HEK293 (cell line): ENCODE results near the gene METRNL.

Experiments
- CTCF ChIA-PET: fragments of 350-600 bp; formaldehyde crosslinking; extraction: SDS; loops from one replicate; lab custom pipeline; 2021; ENCODE audit warnings: antibody characterized with exemption; lab: Yijun Ruan, JAX
- POLR2A ChIA-PET: fragments of 300-600 bp; formaldehyde crosslinking; extraction: SDS; loops from one replicate; lab custom pipeline; 2020; ENCODE audit warnings: antibody characterized with exemption, inconsistent platforms; lab: Yijun Ruan, JAX
- H3K27ac ChIP-seq: fragments of 200-500 bp; sonication (Bioruptor generic); 2 replicates; pipeline ENCODE4 v1.5.1; 2014; ENCODE audit warnings: low read depth, low read length, control low read depth, inconsistent platforms; ENCODE audit errors: extremely low read depth
- H3K36me3 ChIP-seq, 2 experiments: fragments of 200-500 bp in 1 of 2; sonication (Bioruptor generic) in 1 of 2; 1 replicate in 1 of 2; 2 replicates in 1 of 2; pipeline ENCODE4 v1.5.1; 2014 to 2017; ENCODE audit warnings: inconsistent platforms in 2 of 2, low read length in 2 of 2; ENCODE audit not compliant: control insufficient read depth in 2 of 2, insufficient read depth in 1 of 2
- H3K4me1 ChIP-seq: fragments of 200-500 bp; sonication (Bioruptor generic); 2 replicates; pipeline ENCODE4 v1.5.1; 2014; ENCODE audit warnings: mild to moderate bottlenecking, low read length, inconsistent platforms; ENCODE audit not compliant: control insufficient read depth, insufficient read depth
- H3K4me3 ChIP-seq: 2 replicates; pipeline ENCODE4 v1.5.1; 2011; ENCODE audit warnings: low read depth, mild to moderate bottlenecking, control low read depth, low read length, moderate library complexity
- H3K9me3 ChIP-seq: fragments of 200-500 bp; sonication (Bioruptor generic); 2 replicates; pipeline ENCODE4 v1.5.1; 2014; ENCODE audit warnings: low read depth, low read length, inconsistent platforms; ENCODE audit not compliant: control insufficient read depth, insufficient read depth
- BCL6B ChIP-seq: fragments of 450-650 bp; formaldehyde crosslinking; IDR thresholded peaks from 2 replicates; pipeline ENCODE4 v1.5.1; 2017; ENCODE audit warnings: missing biosample characterization, missing genetic modification characterization
- GFI1B ChIP-seq: fragments of 450-650 bp; formaldehyde crosslinking; IDR thresholded peaks from 2 replicates; pipeline ENCODE4 v1.5.1; 2016; ENCODE audit warnings: missing biosample characterization, missing genetic modification characterization
- GLIS1 ChIP-seq: fragments of 450-650 bp; formaldehyde crosslinking; IDR thresholded peaks from 2 replicates; pipeline ENCODE4 v1.5.1; 2016; ENCODE audit warnings: missing biosample characterization, missing genetic modification characterization
- HOXA7 ChIP-seq: sonication (generic); formaldehyde crosslinking; IDR thresholded peaks from 2 replicates; pipeline ENCODE4 v1.8.1; 2022; ENCODE audit warnings: missing genetic modification reagents, borderline replicate concordance
- INSM2 ChIP-seq: fragments of 450-650 bp; formaldehyde crosslinking; IDR thresholded peaks from 2 replicates; pipeline ENCODE4 v1.5.1; 2016; ENCODE audit warnings: missing biosample characterization, missing genetic modification characterization
- KLF1 ChIP-seq: fragments of 450-650 bp; formaldehyde crosslinking; IDR thresholded peaks from 2 replicates; pipeline ENCODE4 v1.5.1; 2016; ENCODE audit warnings: missing biosample characterization, missing genetic modification characterization
- OVOL3 ChIP-seq: fragments of 450-650 bp; formaldehyde crosslinking; IDR thresholded peaks from 2 replicates; pipeline ENCODE4 v1.5.1; 2016; ENCODE audit warnings: missing biosample characterization, missing genetic modification characterization
- PRDM10 ChIP-seq: fragments of 450-650 bp; formaldehyde crosslinking; IDR thresholded peaks from 2 replicates; pipeline ENCODE4 v1.5.1; 2016; ENCODE audit warnings: missing biosample characterization, missing genetic modification characterization
- REPIN1 ChIP-seq: fragments of 450-650 bp; formaldehyde crosslinking; IDR thresholded peaks from 2 replicates; pipeline ENCODE4 v1.5.1; 2017; ENCODE audit warnings: missing biosample characterization, missing genetic modification characterization, low read depth
- SALL2 ChIP-seq: fragments of 450-650 bp; formaldehyde crosslinking; IDR thresholded peaks from 2 replicates; pipeline ENCODE4 v1.5.0; 2017; ENCODE audit warnings: missing biosample characterization, mild to moderate bottlenecking, missing genetic modification characterization, borderline replicate concordance
- ZIC2 ChIP-seq: fragments of 450-650 bp; formaldehyde crosslinking; IDR thresholded peaks from 2 replicates; pipeline ENCODE4 v1.5.1; 2016; ENCODE audit warnings: missing biosample characterization, missing genetic modification characterization
- ZNF10 ChIP-seq: fragments of 450-650 bp; formaldehyde crosslinking; IDR thresholded peaks from 2 replicates; pipeline ENCODE4 v1.5.1; 2017; ENCODE audit warnings: missing biosample characterization, missing genetic modification characterization
- ZNF133 ChIP-seq: fragments of 450-650 bp; formaldehyde crosslinking; IDR thresholded peaks from 2 replicates; pipeline ENCODE4 v1.5.1; 2016; ENCODE audit warnings: missing biosample characterization, missing genetic modification characterization
- ZNF138 ChIP-seq: fragments of 450-650 bp; formaldehyde crosslinking; IDR thresholded peaks from 2 replicates; pipeline ENCODE4 v1.5.1; 2016; ENCODE audit warnings: missing biosample characterization, missing genetic modification characterization, borderline replicate concordance
- ZNF302 ChIP-seq: fragments of 450-650 bp; formaldehyde crosslinking; IDR thresholded peaks from 2 replicates; pipeline ENCODE4 v1.5.1; 2016; ENCODE audit warnings: missing biosample characterization, missing genetic modification characterization, low read depth
- ZNF398 ChIP-seq: fragments of 450-650 bp; formaldehyde crosslinking; IDR thresholded peaks from 2 replicates; pipeline ENCODE4 v1.5.1; 2017; ENCODE audit warnings: missing biosample characterization, missing genetic modification characterization
- ZNF513 ChIP-seq: fragments of 450-650 bp; IDR thresholded peaks from 2 replicates; pipeline ENCODE4 v1.5.1; 2018; ENCODE audit warnings: missing biosample characterization, missing genetic modification characterization
- ZNF529 ChIP-seq: fragments of 450-650 bp; formaldehyde crosslinking; IDR thresholded peaks from 2 replicates; pipeline ENCODE4 v1.5.1; 2017; ENCODE audit warnings: missing genetic modification characterization, missing biosample characterization; ENCODE audit not compliant: insufficient replicate concordance
- ZNF600 ChIP-seq: fragments of 450-650 bp; formaldehyde crosslinking; IDR thresholded peaks from 2 replicates; pipeline ENCODE4 v1.5.1; 2016; ENCODE audit warnings: missing biosample characterization, missing genetic modification characterization
- ZNF670 ChIP-seq: fragments of 450-650 bp; formaldehyde crosslinking; IDR thresholded peaks from 2 replicates; pipeline ENCODE4 v1.5.1; 2016; ENCODE audit warnings: missing biosample characterization, missing genetic modification characterization, low read depth
- ZNF692 ChIP-seq: fragments of 450-650 bp; formaldehyde crosslinking; IDR thresholded peaks from 2 replicates; pipeline ENCODE4 v1.5.1; 2016; ENCODE audit warnings: missing biosample characterization, missing genetic modification characterization
- ZNF704 ChIP-seq: fragments of 450-650 bp; formaldehyde crosslinking; IDR thresholded peaks from 2 replicates; pipeline ENCODE4 v1.5.1; 2016; ENCODE audit warnings: missing biosample characterization, missing genetic modification characterization
- ZSCAN4 ChIP-seq: fragments of 450-650 bp; formaldehyde crosslinking; IDR thresholded peaks from 2 replicates; pipeline ENCODE4 v1.5.1; 2017; ENCODE audit warnings: missing biosample characterization, missing genetic modification characterization

Gene METRNL

GRCh38 chr17:83073389-83074063 is 5.9 kb upstream of the METRNL start:
- Histone ChIP-seq H3K4me3 (no peak overlapping the region), H3K4me1 (no peaks in the 10 kb centered on the region), H3K9me3 (no peaks in the 10 kb centered on the region), H3K27ac (no peak overlapping the region), H3K36me3 (no peaks in the 10 kb centered on the region)
- CTCF ChIA-PET = interaction anchor here (0.8 to 1.4 kb wide), 3 partner anchors 9 to 156 kb away, joined by 3 to 4 read pairs (median 3); no protein-coding TSS in a partner anchor
- POLR2A ChIA-PET = no interaction called here
- no peak for TF ChIP-seq ZSCAN4 (tag by site-specific recombination)
- no peak for TF ChIP-seq REPIN1
- no peak for TF ChIP-seq ZNF513 (tag by site-specific recombination)
- TF ChIP-seq ZNF138 (tag by site-specific recombination) = no peak
- TF ChIP-seq ZNF600 = peak; percentile 12; the same call in 1 of the 2 replicates
- TF ChIP-seq ZNF133 = no peak
- TF ChIP-seq ZNF670 (tag by site-specific recombination) = no peak
- 0 out of 2 replicates have a peak, but pooled peaks have one; percentile 16 for TF ChIP-seq ZNF398 (tag by site-specific recombination)
- TF ChIP-seq ZIC2 (tag by site-specific recombination) = peak; percentile 25; the same call in 1 of the 2 replicates
- no peak for TF ChIP-seq ZNF302
- TF ChIP-seq GFI1B (tag by site-specific recombination) = no peak
- no peak for TF ChIP-seq BCL6B (tag by site-specific recombination)
- TF ChIP-seq OVOL3 = no peak
- TF ChIP-seq ZNF10 = no peak
- TF ChIP-seq INSM2 (tag by site-specific recombination) = no peak
- TF ChIP-seq GLIS1 (tag by site-specific recombination) = peak; percentile 92
- TF ChIP-seq ZNF704 (tag by site-specific recombination) = no peak
- no peak for TF ChIP-seq ZNF529
- TF ChIP-seq SALL2 (tag by site-specific recombination) = no peak
- TF ChIP-seq HOXA7 (CRISPR knock-in tag) = no peak
- TF ChIP-seq PRDM10 (tag by site-specific recombination) = no peak
- peak; percentile 58; the same call in 1 of the 2 replicates for TF ChIP-seq ZNF692
- peak; percentile 98 for TF ChIP-seq KLF1 (tag by site-specific recombination)
